IMR-90 (cell line): ENCODE measurements around the gene ASMTL. TPM values are rescaled to one million over a fixed set of nuclear protein-coding genes. Genes with fewer than 3 reads are reported as not detected.

ENCODE experiments used
- ATAC-seq: fragments of 200-7000 bp; cut with Tn5 transposase; 2 replicates; pipeline ENCODE4 v1.9.1; 2020; ENCODE audit warnings: low read depth, mild to moderate bottlenecking, moderate library complexity
- BruUV-seq: library from RNA; stranded (reverse); fragments of 400-500 nt; replicated peaks from 2 replicates; lab custom pipeline; 2021; lab: Mats Ljungman, UMichigan
- CTCF ChIA-PET: fragments of 300-600 bp; formaldehyde crosslinking; extraction: SDS; loops from one replicate; lab custom pipeline; 2021; ENCODE audit warnings: antibody characterized with exemption; lab: Yijun Ruan, JAX
- POLR2A ChIA-PET: fragments of 300-600 bp; sonication (Branson Sonifier 250); formaldehyde crosslinking; loops from one replicate; lab custom pipeline; 2022; ENCODE audit warnings: antibody characterized with exemption; ENCODE audit not compliant: unreplicated experiment; lab: Charles Lee
- DNase-seq: peaks from one replicate; pipeline ENCODE4 v3.0.0; 2013
- H2AFZ ChIP-seq: replicated peaks from 2 replicates; pipeline ENCODE3; 2013; ENCODE audit warnings: low read length, mild to moderate bottlenecking; ENCODE audit not compliant: poor library complexity
- H2AK5ac ChIP-seq: 2 replicates; pipeline ENCODE4 v1.6.1; 2013; ENCODE audit warnings: low read depth, low read length, inconsistent platforms
- H2AK9ac ChIP-seq: replicated peaks from 2 replicates; pipeline ENCODE3; 2013; ENCODE audit warnings: mild to moderate bottlenecking, low read depth, low read length, moderate library complexity; ENCODE audit not compliant: poor library complexity
- H2BK120ac ChIP-seq: 2 replicates; pipeline ENCODE4 v1.6.1; 2013; ENCODE audit warnings: low read depth, low read length, inconsistent platforms
- H2BK15ac ChIP-seq: 3 replicates; pipeline ENCODE4 v1.6.1; 2013; ENCODE audit warnings: low read depth, low read length, inconsistent platforms
- H2BK20ac ChIP-seq: 2 replicates; pipeline ENCODE4 v1.6.1; 2013; ENCODE audit warnings: low read depth, mild to moderate bottlenecking, inconsistent platforms, low read length, moderate library complexity
- H2BK5ac ChIP-seq: 2 replicates; pipeline ENCODE4 v1.6.1; 2013; ENCODE audit warnings: mild to moderate bottlenecking, low read depth, low read length, inconsistent platforms; ENCODE audit not compliant: poor library complexity, severe bottlenecking
- H3K14ac ChIP-seq: replicated peaks from 2 replicates; pipeline ENCODE4 v1.6.1; 2013; ENCODE audit warnings: low read depth, low read length, inconsistent platforms
- H3K18ac ChIP-seq: 2 replicates; pipeline ENCODE4 v1.6.1; 2013; ENCODE audit warnings: low read depth, low read length, control low read depth
- H3K23ac ChIP-seq: 2 replicates; pipeline ENCODE4 v1.6.1; 2013; ENCODE audit warnings: low read depth, low read length, inconsistent platforms
- H3K27ac ChIP-seq: 2 replicates; pipeline ENCODE4 v1.5.1; 2013; ENCODE audit warnings: mild to moderate bottlenecking, control low read depth, low read length; ENCODE audit not compliant: insufficient read depth
- H3K27me3 ChIP-seq: 2 replicates; pipeline ENCODE4 v1.6.1; 2013; ENCODE audit warnings: low read length; ENCODE audit not compliant: control insufficient read depth, insufficient read depth
- H3K36me3 ChIP-seq: 2 replicates; pipeline ENCODE4 v1.6.1; 2013; ENCODE audit warnings: low read length, mixed read lengths; ENCODE audit not compliant: control insufficient read depth, insufficient read depth
- H3K4ac ChIP-seq: 2 replicates; pipeline ENCODE4 v1.6.1; 2013; ENCODE audit warnings: low read depth, low read length, inconsistent platforms
- H3K4me1 ChIP-seq: 2 replicates; pipeline ENCODE4 v1.6.1; 2013; ENCODE audit warnings: low read length, mixed read lengths; ENCODE audit not compliant: control insufficient read depth, insufficient read depth
- H3K4me2 ChIP-seq: 2 replicates; pipeline ENCODE4 v1.6.1; 2013; ENCODE audit warnings: low read depth, mild to moderate bottlenecking, control low read depth, low read length, moderate library complexity
- H3K4me3 ChIP-seq: 2 replicates; pipeline ENCODE4 v1.5.1; 2013; ENCODE audit warnings: low read depth, mild to moderate bottlenecking, control low read depth, low read length, moderate library complexity; ENCODE audit not compliant: insufficient read depth
- H3K56ac ChIP-seq: 2 replicates; pipeline ENCODE4 v1.6.1; 2013; ENCODE audit warnings: low read length, inconsistent platforms; ENCODE audit not compliant: insufficient read depth; ENCODE audit errors: extremely low read depth
- H3K79me1 ChIP-seq, 2 experiments: 2 replicates each; pipeline ENCODE4 v1.6.1; 2013; ENCODE audit warnings: low read length in 2 of 2, inconsistent platforms in 1 of 2, low read depth in 1 of 2
- H3K9ac ChIP-seq: 2 replicates; pipeline ENCODE4 v1.6.1; 2013; ENCODE audit warnings: low read depth, low read length, control low read depth
- H3K9me1 ChIP-seq: 2 replicates; pipeline ENCODE4 v1.6.1; 2013; ENCODE audit warnings: low read length, inconsistent platforms; ENCODE audit not compliant: insufficient read depth
- H3K9me3 ChIP-seq: 2 replicates; pipeline ENCODE4 v1.6.1; 2013; ENCODE audit warnings: low read length; ENCODE audit not compliant: control insufficient read depth, insufficient read depth
- H4K20me1 ChIP-seq: 2 replicates; pipeline ENCODE4 v1.6.1; 2013; ENCODE audit warnings: low read length, inconsistent platforms; ENCODE audit not compliant: insufficient read depth
- H4K5ac ChIP-seq: 2 replicates; pipeline ENCODE4 v1.6.1; 2013; ENCODE audit warnings: mild to moderate bottlenecking, low read depth, low read length, control low read depth
- H4K8ac ChIP-seq, 2 experiments: 2 replicates each; pipeline ENCODE4 v1.6.1; 2013; ENCODE audit warnings: low read depth in 2 of 2, low read length in 2 of 2, control low read depth in 1 of 2, inconsistent platforms in 1 of 2
- H4K91ac ChIP-seq: 2 replicates; pipeline ENCODE4 v1.6.1; 2013; ENCODE audit warnings: low read depth, low read length, inconsistent platforms; ENCODE audit not compliant: insufficient read depth
- MAFK ChIP-seq: IDR thresholded peaks from 2 replicates; pipeline ENCODE4 v1.6.1; 2012; ENCODE audit warnings: low read depth, low read length, improper control_type of control experiment
- NFE2L2 ChIP-seq: fragments of 150-350 bp; IDR thresholded peaks from 2 replicates; pipeline ENCODE4 v1.6.1; 2016; ENCODE audit warnings: low read depth, mild to moderate bottlenecking, low read length
- POLR2A ChIP-seq: IDR thresholded peaks from 2 replicates; pipeline ENCODE4 v1.6.1; 2012; ENCODE audit warnings: mild to moderate bottlenecking, low read depth, low read length
- USF2 ChIP-seq: fragments of 150-350 bp; IDR thresholded peaks from 2 replicates; pipeline ENCODE4 v1.6.1; 2017; ENCODE audit warnings: mild to moderate bottlenecking, antibody characterized with exemption, low read length, low read depth
- WGBS, 2 experiments: methylation state at CpG; one replicate each; pipeline versions ENCODE4 v1.1.5 to v1.1.7; 2013; ENCODE audit warnings: missing lambda C conversion rate in 2 of 2; ENCODE audit not compliant: insufficient read length in 1 of 2; ENCODE audit errors: extremely low coverage in 2 of 2; 5-methylcytosine and 5-hydroxymethylcytosine counted together
- dilution Hi-C: fragments of 300-500 bp; cut with HindIII; formaldehyde crosslinking; loops from one replicate; pipeline ENCODE4 v1.14.3; 2018; ENCODE audit warnings: low sequenced_read_pairs; ENCODE audit not compliant: unreplicated experiment
- in situ Hi-C: fragments of 300-500 bp; cut with MboI; formaldehyde crosslinking; loops from 3 replicates; pipeline ENCODE4 v1.14.3; 2019; ENCODE audit warnings: low sequenced_read_pairs, inconsistent platforms, mixed read lengths
- intact Hi-C: fragments of 100-400 bp; cut with micrococcal nuclease; formaldehyde crosslinking; loops from 2 replicates; pipeline ENCODE4 v1.10.0; 2022
- polyA plus RNA-seq, 3 experiments: library from polyadenylated mRNA; depleted of rRNA; stranded (reverse); fragments of >200 nt; gene quantifications; 2 replicates each; pipeline ENCODE4 v1.2.3, GENCODE V29; 2012; ENCODE audit warnings: low replicate concordance in 1 of 3
- total RNA-seq: library from RNA; depleted of rRNA; stranded (reverse); fragments of >200 nt; gene quantifications from 2 replicates; pipeline ENCODE4 v1.2.3, GENCODE V29; 2012

Gene ASMTL
- total and polyA plus RNA-seq, 2 of the 4 experiments (the other 2 are of a cell fraction) = 13.4 to 33.4 TPM

DNA sequence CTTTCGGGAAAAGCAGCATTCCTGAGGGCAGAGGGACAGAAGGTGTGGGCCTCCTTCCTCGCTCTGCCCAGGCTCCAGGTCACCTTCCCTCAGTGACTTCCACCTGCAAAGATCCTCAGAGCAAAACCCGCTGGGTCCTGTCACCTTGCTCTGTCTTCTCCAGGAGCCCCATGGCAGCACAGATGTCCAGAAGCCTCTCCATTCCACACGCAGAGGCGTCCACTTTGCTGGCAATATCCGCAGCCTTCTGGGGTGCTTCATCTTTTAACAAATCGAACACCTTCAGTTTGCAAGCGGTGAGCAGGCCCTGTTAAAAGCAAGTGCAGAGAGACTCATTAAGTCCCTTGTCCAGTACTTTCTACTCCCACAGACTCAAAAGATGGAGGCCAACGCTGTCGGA, 27.3 kb downstream of the ASMTL start:
- 94% methylated on average over 3 of the region's 10 CpGs; no CpG with 5 or more reads in 1 of the 2 experiments for WGBS, 2 experiments
- no TSS peak for BruUV-seq
- H2BK120ac ChIP-seq = no peak overlapping the region
- no peak overlapping the region for H3K56ac ChIP-seq
- dilution Hi-C loops = no loop called here
- ChIA-PET CTCF (no interaction called here), POLR2A (no interaction called here)
- H4K91ac ChIP-seq = no peak overlapping the region
- TF ChIP-seq USF2 (no peak), POLR2A (no peak), MAFK (no peak), NFE2L2 (no peak)
- H3K9me3 ChIP-seq = peaks cover 23% of the 10 kb centered on the region
- no peak overlapping the region for H2BK20ac ChIP-seq
- in situ Hi-C loops = no loop called here
- H3K4me3 ChIP-seq = no peak overlapping the region
- H3K4me2 ChIP-seq = no peak overlapping the region
- H3K27ac ChIP-seq = no peak overlapping the region
- ATAC-seq (no peak), DNase-seq (no peak)
- H2BK5ac ChIP-seq = no peak overlapping the region
- no peak overlapping the region for H3K4ac ChIP-seq
- H3K14ac ChIP-seq = no peak overlapping the region
- no peaks in the 10 kb centered on the region for H4K20me1 ChIP-seq
- H3K9me1 ChIP-seq = no peaks in the 10 kb centered on the region
- H2AK9ac ChIP-seq = no peak overlapping the region
- no peak overlapping the region for H4K8ac ChIP-seq
- no peak overlapping the region for H3K23ac ChIP-seq
- intact Hi-C loops = no loop called here
- no peak overlapping the region for H4K5ac ChIP-seq
- no peak overlapping the region for H2BK15ac ChIP-seq
- H3K79me1 ChIP-seq = no peaks in the 10 kb centered on the region
- no peaks in the 10 kb centered on the region for H3K27me3 ChIP-seq
- peaks cover 48% of the 10 kb centered on the region for H3K36me3 ChIP-seq
- H3K9ac ChIP-seq = no peak overlapping the region
- H3K18ac ChIP-seq = no peak overlapping the region
- H2AFZ ChIP-seq = no peak overlapping the region
- no peak overlapping the region for H2AK5ac ChIP-seq
- H3K4me1 ChIP-seq = no peaks in the 10 kb centered on the region
